Measurements from ENCODE around the gene FAM219A.

FAM219A gene

DNA sequence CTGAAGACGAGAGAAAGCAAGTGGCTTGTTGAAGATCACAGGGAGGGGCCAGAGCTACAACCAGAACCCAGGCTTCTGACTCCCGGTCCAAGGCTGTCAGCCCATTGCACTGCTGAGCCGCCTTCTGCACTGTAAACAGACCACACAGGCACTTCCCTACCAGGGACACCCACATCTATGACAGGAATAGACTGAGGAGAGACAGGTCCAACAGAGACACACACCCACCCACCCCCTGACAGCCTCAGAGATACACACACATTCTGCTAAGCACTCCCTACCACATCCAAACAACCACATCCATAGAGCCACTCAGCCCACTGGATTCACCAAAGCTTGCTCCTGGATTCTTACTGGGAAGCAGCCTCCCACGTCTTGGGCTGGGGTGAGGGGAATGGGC, 58.6 kb downstream of the FAM219A start:
- DNase-seq, result no peak

DNA sequence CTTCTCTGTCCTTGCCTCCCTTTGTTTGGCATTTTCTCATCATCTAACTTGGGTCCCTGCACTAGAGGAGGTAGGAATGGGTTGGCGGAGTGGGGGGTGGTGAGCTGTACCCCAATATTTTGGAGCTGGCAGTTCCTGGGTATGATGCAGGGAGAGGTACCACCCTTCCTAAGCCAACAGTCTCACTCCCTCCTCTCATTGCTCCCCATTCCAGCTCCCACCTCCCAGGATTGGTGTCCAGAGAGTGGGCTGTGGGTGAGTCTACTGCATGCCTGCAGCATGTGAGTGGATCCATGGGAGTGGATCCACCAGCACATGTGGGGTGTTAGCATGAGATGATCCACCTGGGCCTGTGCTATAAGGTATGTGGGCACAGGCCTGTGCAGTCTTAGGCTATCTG, 59.5 kb downstream of the FAM219A start:
- DNase-seq, result no peak

DNA sequence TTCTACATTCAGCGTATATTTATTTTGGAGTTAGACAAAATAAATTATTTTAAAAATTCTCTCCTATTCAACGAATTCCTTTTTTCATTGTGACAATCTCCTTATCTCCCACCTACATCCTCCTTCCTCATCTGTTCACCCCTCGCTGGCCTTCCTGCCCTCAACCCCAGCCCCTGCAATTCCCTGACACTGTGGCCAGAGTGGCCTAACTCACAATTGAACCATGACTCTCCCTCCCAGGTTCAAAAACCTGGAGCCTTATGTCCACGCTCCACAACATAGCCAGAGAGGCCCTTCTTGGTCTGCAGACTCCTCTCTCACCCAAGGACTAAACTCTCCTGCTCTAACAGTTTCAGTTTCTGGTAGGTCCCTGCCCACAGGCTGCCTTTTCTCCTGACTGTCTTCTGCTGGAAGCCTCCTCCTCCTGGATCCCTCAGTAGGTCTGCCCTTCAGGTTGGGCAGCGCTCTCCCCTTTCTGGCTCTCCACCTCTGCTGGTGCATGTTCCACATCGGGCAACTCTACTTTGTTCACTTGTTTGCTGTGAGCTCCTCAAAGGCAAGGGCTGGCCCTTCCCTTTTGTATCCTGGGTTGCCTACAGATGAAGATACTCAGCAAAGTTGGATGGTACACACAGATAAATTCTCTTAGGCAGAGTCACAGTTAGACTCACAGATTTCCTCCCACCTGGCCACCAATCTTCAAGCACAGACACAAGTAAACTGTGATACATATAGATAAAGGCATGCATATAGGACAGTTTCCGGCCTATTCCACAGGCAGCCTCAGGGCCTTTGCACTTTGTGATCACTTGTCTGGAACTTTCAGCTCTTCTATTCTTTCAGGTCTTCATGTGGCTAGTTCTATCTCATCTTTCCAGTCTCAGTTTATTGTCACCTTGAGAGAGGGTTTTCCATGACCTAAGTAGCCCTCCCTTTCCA, 61.8 kb downstream of the FAM219A start:
- DNase-seq, result no peak

DNA sequence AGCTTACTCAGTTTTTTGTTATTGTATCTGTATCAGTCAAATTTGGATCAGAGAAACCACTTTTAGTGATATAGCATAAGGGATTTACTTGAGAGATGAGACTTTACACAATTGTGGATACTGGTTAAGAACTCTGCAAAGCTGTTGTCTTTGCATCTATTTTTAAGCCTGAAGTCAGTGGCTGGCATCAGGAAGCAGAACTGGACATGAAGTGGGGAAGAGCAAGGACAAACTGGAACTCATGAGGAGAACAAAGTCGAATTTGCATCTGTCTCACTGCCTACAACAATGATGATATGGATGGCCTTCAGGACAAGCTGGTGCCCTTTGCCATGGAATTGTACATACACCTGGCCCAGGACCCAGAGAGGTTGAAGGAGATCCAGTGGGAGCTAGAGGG, 65.9 kb downstream of the FAM219A start:
- DNase-seq, result no peak

DNA sequence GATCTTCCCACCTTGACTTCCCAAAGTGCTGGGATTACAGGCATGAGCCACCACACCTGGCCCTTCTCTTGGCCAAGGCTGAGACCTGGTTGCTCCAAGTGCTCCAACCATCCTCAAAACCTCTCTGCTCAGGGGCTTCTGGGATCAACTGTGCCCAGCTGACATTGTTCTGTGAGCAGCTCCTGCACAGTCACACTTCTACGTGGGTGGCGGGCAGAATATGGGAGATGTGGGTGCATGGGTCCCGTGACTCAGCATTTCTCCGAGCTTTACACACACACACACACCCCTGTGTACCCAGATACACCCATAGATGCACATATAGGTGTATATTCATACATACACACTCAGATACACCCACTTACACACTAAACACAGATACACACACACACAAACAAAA, 71.1 kb downstream of the FAM219A start:
- no peak for DNase-seq

DNA sequence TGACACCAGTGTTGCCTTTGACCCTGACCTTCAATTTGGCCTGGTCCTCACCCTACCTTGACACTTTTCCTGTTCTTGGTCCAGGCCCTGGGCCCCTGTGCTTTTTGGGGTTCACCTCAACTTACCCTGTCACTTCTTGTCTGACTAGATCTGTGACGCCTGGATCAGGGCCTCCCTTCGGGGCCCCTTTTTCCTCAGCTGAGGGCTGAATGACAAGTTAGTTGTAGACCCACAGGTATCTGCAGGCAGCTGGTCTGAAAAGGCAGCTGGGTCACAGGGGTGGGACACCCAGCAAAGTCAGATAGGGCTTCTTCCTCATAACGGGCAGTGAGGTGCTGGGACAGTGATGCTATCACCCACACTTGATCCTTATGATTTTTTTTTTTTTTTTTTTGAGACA, 71.7 kb downstream of the FAM219A start:
- DNase-seq, result no peak

DNA sequence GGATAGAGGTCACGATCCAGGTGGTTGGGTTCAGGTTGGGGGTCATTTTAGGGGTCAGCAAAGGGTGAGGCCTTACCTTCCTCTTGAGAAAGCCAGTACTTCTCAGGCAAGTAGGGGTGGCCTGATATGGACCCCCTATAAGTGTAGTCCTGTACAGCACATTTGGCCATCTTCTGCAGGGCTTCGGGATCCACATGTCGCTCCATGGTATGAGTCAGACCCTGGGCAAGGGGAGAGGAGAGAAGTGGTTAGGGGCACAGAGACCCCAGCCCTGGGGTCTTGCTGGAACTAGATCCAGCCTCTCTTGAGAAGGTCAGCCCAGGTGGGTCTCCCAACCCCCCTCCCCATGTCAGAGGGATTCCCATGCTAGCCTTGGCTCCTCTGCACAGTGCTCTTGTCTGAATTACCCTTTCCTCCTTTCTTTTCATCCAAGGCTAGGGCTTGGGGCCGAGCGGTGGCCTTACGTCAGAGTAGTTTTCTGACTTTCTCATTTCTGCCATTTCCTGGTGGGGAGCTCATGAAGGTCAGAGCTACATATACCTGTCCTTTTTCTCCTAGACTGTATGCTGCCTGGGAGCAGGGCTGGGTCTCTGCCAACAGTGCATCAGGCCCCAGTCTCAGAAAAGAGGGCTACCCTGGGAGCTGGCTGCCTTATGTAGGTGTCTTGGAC, 72.7 kb downstream of the FAM219A start:
- DNase-seq, result no peak

DNA sequence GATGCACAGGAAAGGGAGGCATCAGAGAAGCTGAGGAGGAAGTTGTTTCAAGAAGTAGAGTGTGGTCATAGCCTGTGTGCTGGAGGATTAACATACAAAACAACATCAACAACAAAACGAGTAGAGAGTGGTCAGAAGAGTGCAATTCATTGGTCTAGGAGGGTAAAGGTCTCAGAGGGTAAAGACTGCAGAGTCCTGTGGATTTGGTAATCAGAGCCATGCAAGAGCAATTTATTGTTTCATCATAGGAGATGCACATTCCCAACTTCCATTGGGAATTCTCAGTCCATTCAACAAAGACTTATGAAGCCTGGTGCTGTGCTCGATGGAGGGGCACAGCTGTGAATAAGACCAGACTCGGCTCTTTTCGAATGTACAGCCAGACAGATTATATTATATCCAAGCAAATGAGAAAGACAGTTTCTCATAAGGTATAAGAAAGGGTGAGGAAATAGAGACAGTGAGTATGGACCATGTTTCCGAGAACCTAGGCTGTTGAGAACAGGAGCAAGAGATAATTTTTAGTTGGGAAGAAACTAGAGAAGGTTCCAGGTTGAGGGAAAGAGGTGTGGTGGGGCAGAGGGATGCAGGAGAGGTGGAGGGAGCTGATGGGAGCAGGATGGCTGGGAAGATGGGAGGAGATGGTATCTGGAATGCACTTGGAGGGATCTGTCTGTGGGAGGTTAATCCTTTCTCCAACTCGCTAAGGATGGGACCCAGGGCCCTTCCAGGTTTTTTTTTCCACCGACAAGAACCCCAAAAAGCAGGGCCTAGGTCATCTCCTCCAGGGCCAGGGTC, 73.8 kb downstream of the FAM219A start:
- DNase-seq, result no peak

DNA sequence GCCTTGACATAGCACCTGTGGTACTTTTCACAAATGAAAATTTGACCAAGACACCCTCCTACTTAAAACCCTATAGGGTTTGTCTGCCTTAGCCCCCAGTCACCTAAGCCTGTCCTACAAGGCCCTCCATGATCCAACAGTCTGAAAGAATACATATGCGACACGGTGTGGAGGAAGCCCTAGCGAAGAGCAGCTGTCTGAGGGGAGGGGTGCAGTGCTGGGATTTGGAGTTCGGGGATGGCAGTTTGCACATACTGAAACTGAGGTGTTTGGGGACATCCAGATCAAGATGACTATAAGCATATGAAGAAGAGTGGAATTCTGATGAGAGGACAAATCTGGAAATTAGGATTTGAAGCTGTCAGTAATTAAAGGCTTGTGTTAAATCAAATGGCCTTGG, 74.5 kb downstream of the FAM219A start:
- DNase-seq, result no peak

DNA sequence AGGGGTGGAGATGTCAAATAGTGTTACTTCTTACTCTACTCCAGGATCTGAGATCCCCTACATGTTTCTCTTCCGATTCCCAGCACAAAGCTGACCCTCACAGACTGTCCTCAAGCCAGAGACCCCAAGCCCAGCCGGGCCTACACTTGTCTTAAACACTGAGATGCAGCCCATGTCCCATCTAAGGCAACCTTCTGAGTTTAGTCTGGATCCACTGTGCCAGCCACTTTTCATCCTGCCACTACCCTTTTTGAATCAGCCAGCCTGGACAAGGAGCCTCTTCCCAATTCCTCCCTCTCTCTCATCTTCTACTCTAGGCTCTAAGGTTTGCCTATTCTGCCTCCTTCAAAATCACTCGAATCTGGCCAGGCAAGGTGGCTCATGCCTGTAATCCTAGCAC, 75.5 kb downstream of the FAM219A start:
- DNase-seq, result no peak

DNA sequence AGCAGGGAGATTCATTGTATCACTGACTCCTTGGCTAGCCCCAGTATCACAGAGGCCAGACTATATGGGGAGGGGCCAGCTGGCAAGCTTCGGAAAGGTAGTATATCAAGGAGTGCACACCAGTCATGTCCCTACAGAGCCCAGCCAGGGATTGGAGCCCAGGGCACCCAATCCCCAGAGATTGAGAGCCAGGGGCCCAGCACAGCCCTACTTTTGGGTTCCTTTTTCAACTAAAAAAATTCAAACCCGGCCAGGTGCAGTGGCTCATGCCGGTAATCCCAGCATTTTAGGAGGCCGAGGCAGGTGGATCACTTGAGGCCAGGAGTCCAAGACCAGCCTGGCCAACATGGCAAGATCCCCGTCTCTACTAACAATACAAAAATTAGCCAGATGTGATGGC, 76.3 kb downstream of the FAM219A start:
- no peak for DNase-seq

DNA sequence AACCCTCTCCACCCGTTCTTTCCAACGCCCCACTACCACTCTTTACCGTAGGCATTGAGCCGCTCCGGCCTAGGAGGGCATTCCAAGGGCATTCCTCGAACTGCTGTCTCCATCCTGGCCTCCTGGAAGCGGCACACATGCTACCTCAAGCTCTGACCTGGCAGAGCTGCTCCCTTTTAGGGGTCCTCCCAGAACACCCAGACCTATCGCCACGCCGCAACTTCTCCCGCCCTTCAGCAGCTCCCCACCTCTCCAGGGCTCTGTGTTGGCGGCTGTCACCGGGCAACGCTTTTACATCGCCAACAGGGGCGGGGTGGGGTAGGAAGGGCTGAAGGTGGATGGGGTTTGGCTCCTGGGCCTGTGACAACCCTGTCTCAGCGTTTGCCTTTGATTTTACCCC, 77.0 kb downstream of the FAM219A start:
- no peak for DNase-seq

DNA sequence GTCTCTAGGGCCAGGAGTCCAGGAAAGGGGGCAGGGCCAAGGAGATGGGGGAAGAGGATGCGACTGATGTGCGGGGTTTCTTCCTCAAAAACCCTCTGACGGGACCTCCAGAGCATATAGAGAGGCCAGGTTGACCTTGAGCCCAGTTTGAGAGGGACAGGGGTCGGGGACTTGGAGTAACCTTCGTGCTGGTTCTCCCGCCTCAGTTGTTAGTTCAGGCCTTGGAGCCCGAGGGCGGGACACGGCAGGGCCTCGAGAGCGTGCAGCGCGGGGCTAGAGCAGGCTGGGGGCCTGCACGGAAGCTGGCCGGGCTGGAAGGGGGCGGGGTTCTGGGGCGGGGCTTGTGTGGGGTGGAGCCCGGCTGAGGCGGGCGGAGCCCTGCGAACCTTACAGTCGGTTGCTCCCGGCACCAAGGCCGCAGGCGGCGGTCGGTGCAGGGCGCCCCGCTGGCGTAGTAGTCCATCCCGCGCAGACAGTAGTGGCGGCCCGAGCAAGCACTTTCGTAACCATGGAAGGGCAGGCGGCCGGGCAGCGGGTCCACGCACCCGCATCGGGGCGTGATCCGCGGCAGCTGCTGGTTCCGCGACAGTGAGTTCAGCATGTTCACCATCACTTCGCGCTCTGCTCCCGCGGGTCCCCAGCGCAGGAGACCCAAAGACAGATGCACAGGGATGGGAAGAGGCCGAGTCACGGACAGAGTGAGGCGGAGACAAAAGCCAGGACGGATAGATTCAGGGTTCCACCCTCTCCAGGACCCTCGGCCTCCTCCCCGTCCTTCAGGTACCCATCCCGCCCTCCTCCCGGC, 77.7 kb downstream of the FAM219A start:
- peak; percentile 79 to 86 for DNase-seq

DNA sequence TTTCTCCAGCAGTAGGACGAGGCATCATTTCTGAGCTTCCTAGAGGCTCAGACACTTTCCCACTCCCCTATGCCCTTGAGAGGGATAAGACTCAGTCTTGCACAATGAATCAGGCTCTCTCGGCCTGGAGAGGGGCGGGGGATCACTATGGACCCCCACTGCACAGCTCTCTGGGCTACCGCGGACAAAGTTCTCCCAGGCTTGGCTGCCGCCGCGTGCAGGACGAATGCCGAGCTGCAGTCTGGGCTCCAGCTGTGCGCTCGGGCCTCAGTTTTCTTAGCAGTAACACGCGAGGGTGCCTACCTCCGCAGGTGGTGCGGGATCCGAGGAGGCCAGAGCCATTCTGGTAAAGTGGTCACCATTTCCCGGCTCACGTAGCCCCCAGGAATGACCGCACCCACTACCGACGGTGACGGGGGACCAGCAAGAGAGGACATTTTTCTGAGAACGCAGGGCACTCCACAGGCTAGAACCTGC, 78.3 kb downstream of the FAM219A start:
- DNase-seq, result peak; percentile 43 to 51

DNA sequence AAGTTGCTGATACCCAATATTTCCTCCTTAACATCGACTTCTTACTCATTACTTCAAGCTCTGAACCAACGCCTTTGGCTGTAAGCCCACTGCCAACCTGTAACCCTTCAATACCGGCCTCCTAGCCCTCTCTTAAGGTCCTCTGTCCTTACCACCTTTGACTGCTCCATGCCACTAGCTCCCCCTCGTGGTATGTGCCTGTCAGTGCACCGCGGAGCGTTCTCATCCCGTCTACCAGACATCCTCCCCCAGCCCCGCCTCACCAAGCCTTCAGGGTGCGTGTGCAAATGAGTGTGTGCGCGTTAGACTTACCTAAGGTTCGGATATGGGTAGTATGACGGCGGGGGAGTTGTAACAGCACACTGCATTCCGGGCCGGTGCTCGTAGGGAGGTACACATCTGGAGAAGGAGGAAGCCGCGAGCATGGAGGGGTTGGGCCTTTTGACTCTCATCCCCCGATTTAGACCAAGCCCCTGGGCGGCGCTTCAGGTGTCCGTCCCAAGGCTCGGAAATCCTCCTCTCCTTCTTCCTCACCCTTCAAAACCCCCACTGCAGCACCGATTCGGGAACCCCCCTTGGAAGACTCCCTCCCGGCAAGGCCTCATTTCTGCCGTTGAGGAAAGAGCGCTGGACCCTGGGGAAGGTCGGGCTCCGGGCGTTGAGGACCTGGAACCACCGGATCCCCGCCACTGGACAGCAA, 78.9 kb downstream of the FAM219A start:
- DNase-seq, result peak; percentile 95 to 96

DNA sequence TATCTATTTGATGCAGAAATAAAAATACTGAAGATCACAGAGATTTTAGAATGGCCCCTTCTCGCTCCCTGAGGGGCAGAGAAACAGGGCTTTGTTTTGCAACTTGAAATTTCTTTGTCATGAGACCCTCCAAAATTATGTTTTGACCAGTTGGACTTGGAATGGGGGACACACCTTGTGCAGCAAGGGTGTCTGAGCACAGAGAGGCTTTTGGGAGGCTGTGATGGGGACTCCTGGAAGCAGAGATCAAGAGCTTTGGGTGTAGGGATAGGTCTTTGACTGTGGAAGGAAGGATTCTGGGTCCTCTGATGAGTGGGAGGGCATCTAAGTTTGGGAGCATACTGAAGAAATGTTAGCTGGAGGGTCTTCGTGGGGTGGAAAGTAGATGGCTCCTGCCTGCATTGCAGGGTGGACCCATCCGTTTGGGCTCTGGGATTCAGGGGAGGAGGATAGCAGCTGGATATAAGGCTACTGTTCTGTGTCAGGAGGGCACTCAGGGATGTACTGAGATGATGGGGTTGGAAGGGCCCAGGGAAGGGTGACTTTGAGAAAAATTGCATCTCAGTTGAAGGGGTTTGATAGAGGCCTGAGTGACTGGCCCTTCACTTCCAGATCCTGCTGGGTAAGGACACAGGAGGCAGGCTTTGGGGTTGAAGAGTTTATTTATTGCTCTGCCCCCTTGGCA, 79.9 kb downstream of the FAM219A start:
- DNase-seq, result no peak

DNA sequence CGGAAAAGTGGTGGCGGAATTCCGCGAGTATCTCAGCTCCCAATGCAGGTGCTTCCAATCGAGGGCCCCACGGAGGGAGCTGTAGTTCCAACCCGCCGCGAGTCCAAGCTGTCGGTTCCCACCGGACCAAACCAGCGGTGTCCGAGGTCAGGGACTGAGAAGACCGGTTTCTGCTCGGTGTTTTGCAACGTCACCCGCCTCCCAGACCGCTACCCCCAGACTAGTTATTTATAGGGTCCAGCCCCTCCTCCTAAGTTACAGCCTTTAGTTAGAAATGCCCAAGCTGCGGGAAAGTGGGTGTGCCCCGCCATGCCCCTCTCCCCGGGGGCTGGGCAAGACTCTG, 81.0 kb downstream of the FAM219A start:
- no peak for DNase-seq

DNA sequence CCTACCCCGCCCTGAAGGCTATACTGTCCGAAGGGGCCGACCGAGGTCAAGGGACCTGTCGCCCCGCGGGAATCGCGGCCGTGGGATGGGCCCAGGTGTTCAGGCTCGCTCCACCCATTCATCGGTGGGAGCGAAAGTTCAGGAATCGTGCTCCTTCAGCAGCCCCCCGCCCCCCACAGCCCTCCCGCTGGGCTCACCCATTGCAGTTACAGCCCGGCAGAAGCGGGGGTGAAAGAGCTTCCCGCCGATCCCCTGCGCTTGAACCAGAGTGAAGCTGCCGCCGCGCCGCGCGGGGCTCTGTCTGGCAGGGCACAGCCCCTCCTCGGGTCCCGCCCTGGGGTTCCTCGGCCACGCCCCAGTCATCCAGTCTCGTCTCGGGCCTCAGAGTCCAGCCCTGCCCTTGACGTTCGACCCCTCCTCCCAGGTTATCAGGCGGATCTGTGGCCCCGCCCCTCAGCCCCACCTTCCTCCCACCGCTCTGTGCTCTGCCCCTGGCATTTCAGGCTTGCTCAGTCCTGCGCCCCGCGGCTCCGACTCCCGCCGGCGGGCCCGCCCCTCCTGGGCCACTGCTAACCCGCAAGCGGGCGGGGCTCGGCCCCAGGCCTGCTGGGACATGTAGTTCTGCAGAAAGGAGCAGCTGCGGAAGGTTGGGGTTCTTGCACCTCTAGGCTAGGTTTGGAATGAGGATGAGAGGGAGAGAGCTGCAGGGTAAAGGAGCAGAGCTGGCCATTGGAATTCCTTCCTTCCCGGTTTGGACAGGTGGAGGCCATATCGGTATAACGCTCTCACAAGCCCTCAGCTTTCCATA, 81.6 kb downstream of the FAM219A start, which contains the start of gene MYORG:
MYORG (minus strand) TSS at position 303 of the 808 bp plus-strand sequence. CDS start 3,955 bp downstream, outside the sequence.
- peak; percentile 98 to 99 for DNase-seq

DNA sequence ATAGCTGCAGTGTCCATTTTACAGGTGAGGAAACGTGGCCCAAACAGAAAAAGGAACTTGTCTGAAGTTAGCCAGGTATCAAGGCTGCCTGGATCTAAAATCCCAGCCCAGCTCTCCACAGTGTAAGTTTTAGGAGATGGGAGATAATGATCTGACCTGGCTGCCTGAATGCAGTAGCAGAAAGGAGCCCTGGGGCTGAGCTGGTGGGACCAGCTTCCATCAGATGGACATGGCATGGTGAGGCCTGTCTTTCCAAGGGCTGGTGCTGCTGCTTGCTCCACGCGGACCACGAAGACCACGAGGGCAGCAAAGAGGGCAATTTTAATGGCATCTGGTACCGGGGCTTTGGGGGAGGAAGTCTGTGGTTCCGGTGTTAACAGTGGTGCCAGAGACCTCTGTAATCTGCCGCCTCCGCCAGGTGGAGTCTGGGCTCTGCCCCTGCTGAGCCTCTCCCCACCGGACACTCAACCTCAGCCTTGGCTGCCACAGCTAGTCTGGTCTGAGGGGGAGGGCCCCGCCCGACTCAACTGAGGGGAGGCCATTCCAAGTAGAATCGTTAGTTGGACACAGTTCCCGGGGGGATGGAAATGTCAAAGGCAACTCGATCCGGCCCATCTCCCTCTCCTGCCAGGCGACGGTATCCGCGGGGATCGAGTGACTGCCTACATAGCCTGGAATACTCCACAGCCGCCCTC, 82.3 kb downstream of the FAM219A start:
- peak; percentile 61 for DNase-seq
